GM21390 (cell line): ENCODE results near the gene CHST15.
"Not testable (repeated sequence)": the region's sequence is repeated elsewhere in the genome, so short reads cannot be mapped to it uniquely, and the experiment has no call there.

Experiments used
- ATAC-seq: cut with Tn5 transposase; IDR thresholded peaks from one replicate; pipeline ENCODE4 v1.9.1; 2021; ENCODE audit not compliant: unreplicated experiment

The CHST15 gene

DNA sequence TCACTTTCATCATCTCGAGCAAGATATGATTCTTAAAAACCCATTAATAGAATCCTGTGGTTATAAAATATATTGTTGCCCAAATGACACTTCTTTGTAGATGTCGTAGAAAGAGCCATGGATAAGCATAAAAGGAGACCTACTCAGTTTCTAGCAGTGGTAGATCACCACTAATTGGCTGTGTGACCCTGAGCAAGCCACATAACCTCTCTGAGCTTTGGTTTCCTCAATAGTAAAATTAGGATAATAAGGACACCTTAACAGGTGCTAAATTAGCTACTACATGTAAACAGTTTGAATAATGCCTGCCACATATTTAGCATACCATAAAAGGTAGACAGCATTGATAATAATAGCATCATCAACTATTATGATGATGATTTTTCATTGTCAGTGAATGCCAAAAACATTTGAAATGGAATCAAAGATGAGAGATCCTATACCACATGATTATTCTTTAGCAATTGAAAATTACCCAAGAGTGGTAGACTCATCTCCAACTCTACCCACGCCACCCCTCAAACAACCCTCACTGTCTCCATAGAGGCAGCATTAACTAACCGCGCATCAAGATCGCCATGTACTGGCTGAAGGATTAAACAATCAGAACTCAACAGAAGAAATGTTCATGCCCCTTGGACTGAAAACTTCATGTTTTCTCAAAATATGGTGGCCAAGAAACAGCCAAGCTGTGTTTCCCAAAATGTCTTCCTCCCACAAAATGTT, 45.8 kb downstream of the CHST15 start:
- no peak for ATAC-seq

DNA sequence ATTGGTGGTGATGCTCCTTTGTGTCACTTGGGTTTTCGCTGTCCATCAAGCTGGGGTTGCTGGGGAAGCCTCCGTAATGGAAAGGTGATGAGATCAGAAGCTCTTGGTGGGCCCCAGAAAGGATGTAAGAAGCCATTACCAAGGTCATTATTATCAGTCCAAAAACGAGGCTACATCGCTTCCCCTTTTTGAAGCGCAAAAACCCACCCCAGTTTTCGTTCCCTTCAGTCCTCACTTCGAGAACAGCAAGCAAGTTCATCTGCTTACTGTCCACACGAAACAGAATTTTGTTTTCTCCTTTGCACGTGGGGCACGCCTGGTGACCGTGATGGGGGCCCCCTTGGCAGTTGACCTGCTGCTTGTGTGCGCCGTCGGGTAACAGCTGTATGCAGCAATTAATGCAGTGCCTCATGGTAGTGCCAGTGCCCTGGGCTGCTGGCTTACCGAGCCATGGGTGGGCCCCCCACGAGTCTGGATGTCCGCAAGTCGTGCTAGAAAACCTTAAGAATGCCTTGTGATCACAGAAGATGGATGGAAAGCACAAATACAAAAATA, 47.5 kb downstream of the CHST15 start:
- ATAC-seq = no peak

DNA sequence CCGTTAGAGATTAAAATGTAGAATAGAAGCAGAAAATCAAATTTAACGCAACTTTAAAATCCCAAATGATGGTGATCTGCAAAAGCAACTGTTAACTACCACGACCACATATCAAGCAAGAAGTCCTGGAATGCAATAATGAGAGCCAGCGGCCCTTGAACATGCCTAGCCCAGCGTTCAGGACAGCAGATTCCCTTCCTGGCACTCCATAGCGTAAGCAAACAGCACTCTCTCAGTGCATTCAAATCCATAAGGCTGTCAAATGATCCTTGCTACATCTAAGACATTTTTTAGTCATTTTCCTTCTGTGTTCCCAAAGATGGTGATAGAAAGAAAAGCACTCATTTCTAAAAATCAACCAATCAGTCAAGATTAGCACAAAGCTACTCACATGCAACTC, 48.1 kb downstream of the CHST15 start:
- no peak for ATAC-seq

- no peak for ATAC-seq
These were observed 49.1 kb downstream of the CHST15 start for GRCh38 chr10:124044143-124044862.

GRCh38 chr10:124043310-124044142, 49.9 kb downstream of the CHST15 start:
- ATAC-seq = peak; percentile 80

GRCh38 chr10:124042656-124043309, 50.6 kb downstream of the CHST15 start:
- no peak for ATAC-seq

DNA sequence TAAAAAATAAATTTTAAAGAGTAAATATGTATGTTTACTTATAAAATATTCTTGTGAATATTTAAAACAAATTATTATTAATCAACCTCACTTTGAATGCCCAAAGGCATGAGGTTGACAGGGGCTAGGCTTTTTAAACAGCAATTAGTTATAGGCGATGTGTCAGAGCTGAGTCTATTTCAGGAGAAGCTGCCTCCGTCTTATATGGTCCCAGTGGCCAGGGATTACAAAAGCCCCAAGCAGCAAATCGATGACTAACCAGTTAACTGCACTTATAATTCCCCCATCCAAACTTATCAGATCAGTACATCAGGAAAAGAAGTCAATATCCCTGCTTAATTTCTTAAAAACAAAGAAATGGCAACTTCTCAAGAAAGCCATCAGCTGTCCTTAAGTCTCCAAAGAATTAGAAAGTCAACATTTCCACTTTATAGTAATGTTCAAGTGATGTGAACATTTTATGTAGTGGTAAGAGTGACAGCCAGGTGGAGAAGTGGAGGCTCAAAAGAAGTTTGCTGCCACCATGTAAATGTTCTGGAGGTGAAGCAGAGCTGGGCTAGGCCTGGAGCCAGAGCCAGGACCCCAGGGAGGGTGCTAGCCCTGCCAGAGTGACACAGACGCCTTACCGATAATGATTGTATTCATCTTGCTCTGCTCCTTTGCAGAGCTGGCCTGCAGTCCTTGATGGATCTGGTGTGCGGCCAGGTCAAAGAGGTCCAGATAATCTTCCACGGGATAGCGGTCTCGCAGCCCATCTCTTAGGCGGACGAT, 51.5 kb downstream of the CHST15 start:
- ATAC-seq = no peak

DNA sequence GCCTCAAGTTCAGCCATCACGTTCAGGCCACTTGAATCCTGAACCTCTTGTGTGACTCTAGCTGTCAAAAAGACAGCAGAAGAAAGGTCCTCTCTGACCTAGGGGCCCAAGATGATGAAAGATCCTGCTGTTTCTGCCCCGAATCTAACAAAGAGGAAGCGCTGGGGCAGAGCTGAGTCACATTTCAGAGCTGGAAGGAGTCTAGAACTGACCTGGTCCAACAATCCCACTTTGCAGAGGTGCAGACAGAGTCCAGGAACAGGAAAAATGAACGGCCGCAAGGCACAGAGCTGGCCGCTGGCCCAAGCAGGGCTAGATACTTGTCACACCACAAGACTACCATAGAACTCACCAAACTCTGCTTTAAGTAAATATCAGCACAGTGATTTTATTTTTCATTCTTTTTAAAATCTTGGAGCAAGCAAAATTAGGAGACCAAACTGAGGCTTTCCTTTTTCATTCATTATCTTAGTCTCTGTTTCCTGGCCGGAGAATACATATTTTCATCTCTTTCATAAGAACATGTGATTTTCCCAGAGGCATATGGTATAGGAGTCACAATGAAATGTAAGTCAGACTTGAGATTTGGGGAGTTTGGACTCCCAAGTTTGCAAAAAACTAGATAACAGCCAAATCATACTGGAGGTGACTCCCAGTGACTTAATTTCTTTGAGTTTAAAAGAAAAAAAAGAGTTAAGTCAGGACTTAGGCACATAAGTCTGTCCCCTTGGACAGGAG, 52.8 kb downstream of the CHST15 start:
- ATAC-seq = no peak

DNA sequence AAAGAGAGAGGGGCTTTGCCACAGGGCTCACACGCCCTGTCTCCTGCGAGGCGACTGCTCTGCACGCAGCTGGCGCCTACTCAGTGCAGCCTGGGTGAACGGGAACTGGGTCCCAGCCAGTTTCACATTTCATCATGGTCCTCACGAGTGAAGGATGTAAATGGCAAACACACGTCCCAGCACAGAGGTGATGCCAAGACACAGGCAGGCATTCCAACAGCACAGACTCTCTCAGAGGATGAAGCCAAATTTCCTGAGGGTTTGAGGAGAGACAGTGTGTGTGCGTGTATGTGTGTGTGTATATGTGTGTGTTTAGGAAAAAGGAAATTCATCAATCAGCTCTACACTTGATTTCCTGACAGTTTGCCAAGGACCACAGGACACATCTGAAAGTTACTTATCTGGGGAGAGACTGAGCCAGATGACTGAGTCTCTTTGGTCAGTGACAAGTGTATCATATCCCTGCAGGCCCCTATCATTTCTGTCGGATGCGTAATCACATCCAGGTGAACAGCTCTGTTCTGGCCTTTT, 53.9 kb downstream of the CHST15 start:
- no peak for ATAC-seq

- ATAC-seq = no peak
These were observed 55.6 kb downstream of the CHST15 start for GRCh38 chr10:124037784-124038183.

GRCh38 chr10:124037286-124037685, 56.1 kb downstream of the CHST15 start:
- ATAC-seq = no peak

GRCh38 chr10:124036746-124037145, 56.7 kb downstream of the CHST15 start:
- no peak for ATAC-seq

GRCh38 chr10:124035928-124036558, 57.4 kb downstream of the CHST15 start:
- peak; percentile 99 for ATAC-seq

DNA sequence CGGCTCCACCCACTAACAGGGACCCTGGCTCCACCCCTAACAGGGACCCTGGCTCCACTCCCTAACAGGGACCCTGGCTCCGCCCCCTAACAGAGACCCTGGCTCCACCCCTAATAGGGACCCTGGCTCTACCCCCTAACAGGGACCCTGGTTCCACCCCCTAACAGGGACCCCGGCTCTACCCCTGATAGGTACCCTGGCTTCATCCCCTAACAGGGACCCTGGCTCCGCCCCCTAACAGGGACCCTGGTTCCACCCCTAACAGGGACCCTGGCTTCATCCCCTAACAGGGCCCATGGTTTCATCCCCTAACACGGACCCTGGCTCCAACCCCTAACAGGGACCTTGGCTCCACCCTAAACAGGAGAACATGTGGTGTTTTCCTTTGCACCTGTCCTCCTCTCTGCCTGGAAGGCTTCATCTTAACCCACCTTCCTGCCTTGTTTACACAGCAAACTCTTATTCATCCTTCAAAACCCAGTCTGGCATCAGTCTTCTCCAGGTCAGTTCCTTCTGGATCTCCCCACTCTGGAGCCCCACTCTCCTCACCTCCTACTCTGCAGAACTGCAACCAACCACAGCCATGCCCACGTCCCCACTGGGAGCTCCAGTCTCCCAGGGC, 58.0 kb downstream of the CHST15 start:
- ATAC-seq = no peak

GRCh38 chr10:124034576-124035305, 58.7 kb downstream of the CHST15 start:
- not testable (repeated sequence) for ATAC-seq

DNA sequence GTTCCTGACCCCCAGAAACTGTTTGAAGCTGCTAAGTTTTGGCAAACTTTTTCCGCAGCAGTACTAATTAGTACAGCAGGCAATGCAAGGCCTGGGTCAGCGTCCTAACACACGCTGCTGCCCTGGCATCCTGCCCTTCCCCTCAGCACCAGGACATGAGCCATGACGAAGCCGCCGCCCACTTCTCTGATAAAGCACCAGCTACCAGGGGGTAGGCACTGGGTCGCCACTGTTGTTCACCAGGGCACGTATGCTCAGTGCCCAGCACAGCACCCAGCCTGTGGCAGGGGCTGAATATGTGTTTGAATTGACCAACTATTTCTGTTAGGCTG, 59.5 kb downstream of the CHST15 start:
- ATAC-seq = no peak

DNA sequence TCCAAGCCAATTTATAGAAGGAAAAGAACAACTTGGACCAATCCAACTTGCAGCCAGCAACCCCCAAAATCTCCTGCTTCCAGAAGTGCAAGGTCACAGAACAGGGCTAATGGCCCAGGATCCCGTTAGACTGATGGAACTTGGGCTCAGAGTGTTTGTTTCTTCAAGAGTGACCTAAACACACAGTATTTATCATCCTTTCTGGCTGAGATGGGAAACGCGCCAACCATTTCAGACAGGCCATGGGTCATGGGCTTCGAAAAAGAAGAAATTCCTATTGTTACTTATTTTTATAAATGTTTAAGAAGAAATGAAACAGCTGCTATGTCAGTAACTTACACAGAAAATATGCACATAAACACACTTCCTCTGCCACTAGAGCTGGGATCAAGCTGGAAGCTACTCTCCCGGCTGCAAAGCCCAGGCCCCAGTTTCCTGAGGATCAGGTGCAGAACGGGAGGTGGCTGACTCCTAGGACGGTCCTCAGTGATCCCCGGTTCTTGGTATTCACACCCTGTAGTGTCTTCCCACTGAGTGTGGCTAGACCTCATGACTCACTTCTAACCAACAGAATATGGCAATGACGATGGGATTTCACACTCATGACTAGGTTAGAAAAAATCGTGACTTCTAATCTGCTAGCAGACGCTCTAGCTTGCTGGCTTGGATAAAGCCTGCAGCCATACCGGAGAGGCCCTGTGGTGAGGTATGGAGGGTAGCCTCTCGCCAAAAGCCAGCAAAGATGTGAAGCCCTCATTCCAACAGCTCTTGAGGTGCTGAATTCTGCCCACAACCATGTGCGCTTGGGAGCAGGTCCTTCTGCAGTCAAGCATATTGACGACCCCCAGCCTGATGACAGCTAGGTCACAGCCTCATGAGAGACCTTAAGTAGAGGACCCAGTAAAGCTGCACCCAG, 60.2 kb downstream of the CHST15 start:
- no peak for ATAC-seq
